Lung microvascular endothelial cell (primary cell): ENCODE results near the gene SH3BGRL2. TPM values are rescaled to one million over a fixed set of nuclear protein-coding genes. Genes with fewer than 3 reads are reported as not detected.
"Not testable (repeated sequence)": the region's sequence is repeated elsewhere in the genome, so short reads cannot be mapped to it uniquely, and the experiment has no call there.

Experiments used
- DNase-seq, 2 donors: peaks; one replicate each; pipeline versions ENCODE4 v3.0.0 to v3.0.0-alpha.2; 2010; ENCODE audit warnings: low read depth in 2 of 2
- total RNA-seq: library from RNA; depleted of rRNA; stranded (reverse); fragments of >200 nt; gene quantifications from 2 replicates; pipeline ENCODE4 v1.2.1, GENCODE V29; 2014

SH3BGRL2 gene
- total RNA-seq, 1 donor from 2014 or later: 123 TPM

- peak in 1 of 2 donors; percentile 30 for DNase-seq
Measured at GRCh38 chr6:79614326-79615305, 16.5 kb upstream of the SH3BGRL2 start.

GRCh38 chr6:79617518-79617941 is 13.6 kb upstream of the SH3BGRL2 start:
- DNase-seq: no peak

- DNase-seq: not testable (repeated sequence)
Measured at GRCh38 chr6:79618425-79618824, 12.7 kb upstream of the SH3BGRL2 start.

- no peak for DNase-seq
Measured at GRCh38 chr6:79621579-79621978, 9.6 kb upstream of the SH3BGRL2 start.

GRCh38 chr6:79622364-79622763 is 8.8 kb upstream of the SH3BGRL2 start:
- DNase-seq: no peak

GRCh38 chr6:79623106-79623505 is 8.0 kb upstream of the SH3BGRL2 start:
- no peak for DNase-seq

GRCh38 chr6:79625746-79626145 is 5.4 kb upstream of the SH3BGRL2 start:
- DNase-seq: no peak

- no peak for DNase-seq
Measured at GRCh38 chr6:79626811-79627210, 4.3 kb upstream of the SH3BGRL2 start.

- no peak for DNase-seq
Measured at GRCh38 chr6:79627422-79627821, 3.7 kb upstream of the SH3BGRL2 start.

- no peak for DNase-seq
Measured at GRCh38 chr6:79628466-79629288, 2.5 kb upstream of the SH3BGRL2 start.

- DNase-seq: no peak
Measured at GRCh38 chr6:79630380-79630882, 698 bp upstream of the SH3BGRL2 start.

GRCh38 chr6:79631693-79632172 is 604 bp downstream of the SH3BGRL2 start:
- DNase-seq: peak in 1 of 2 donors; percentile 33

GRCh38 chr6:79632580-79632979 is 1.5 kb downstream of the SH3BGRL2 start:
- DNase-seq: peak in 1 of 2 donors; percentile 31

GRCh38 chr6:79634491-79635231 is 3.5 kb downstream of the SH3BGRL2 start:
- peak in 1 of 2 donors; percentile 27 for DNase-seq

GRCh38 chr6:79635232-79635543 is 4.1 kb downstream of the SH3BGRL2 start:
- peak; percentile 38 to 64 for DNase-seq

- DNase-seq: no peak
Measured at GRCh38 chr6:79636673-79637072, 5.5 kb downstream of the SH3BGRL2 start.

GRCh38 chr6:79640146-79641111 is 9.3 kb downstream of the SH3BGRL2 start:
- peak; percentile 28 to 47 for DNase-seq

- no peak for DNase-seq
Measured at GRCh38 chr6:79646006-79646405, 14.9 kb downstream of the SH3BGRL2 start.

GRCh38 chr6:79646561-79646960 is 15.4 kb downstream of the SH3BGRL2 start:
- no peak for DNase-seq

- peak in 1 of 2 donors; percentile 73 for DNase-seq
Measured at GRCh38 chr6:79647741-79648140, 16.6 kb downstream of the SH3BGRL2 start.
